ENCODE results near the gene GAL.

GRCh38 chr11:68650801-68651200 lies 33.5 kb upstream of the GAL start:
- TF ChIP-seq FOXA1 (IDR thresholded peaks at IDR 0.05) (no peak), ELF4 (IDR thresholded peaks at IDR 0.05) (no peak)

All from HEK293T (cell line).